K562 (cell line): ENCODE data around the gene STIM1. TPM values are rescaled to one million over a fixed set of nuclear protein-coding genes. Genes with fewer than 3 reads are reported as not detected.

ENCODE experiments used
- ARNT ChIP-seq, 2 experiments: fragments of 450-650 bp; IDR thresholded peaks; 2 replicates each; pipeline ENCODE4 v1.6.1; 2016; ENCODE audit warnings: mild to moderate bottlenecking in 1 of 2
- ASH1L ChIP-seq: fragments of 450-650 bp; IDR thresholded peaks from 2 replicates; pipeline ENCODE4 v1.6.1; 2018; ENCODE audit warnings: borderline replicate concordance, mild to moderate bottlenecking, low read depth; ENCODE audit not compliant: partially characterized antibody
- CC2D1A ChIP-seq: fragments of 450-650 bp; IDR thresholded peaks from 2 replicates; pipeline ENCODE4 v1.6.1; 2017; ENCODE audit warnings: mild to moderate bottlenecking
- ETS2 ChIP-seq: IDR thresholded peaks from 2 replicates; pipeline ENCODE4 v1.6.1; 2016; ENCODE audit warnings: borderline replicate concordance, missing genetic modification characterization, mild to moderate bottlenecking, moderate library complexity, missing compliant biosample characterization; ENCODE audit not compliant: poor library complexity, severe bottlenecking
- HDAC2 ChIP-seq: fragments of 450-650 bp; IDR thresholded peaks from 2 replicates; pipeline ENCODE4 v1.6.1; 2016; ENCODE audit warnings: mild to moderate bottlenecking
- MTA3 ChIP-seq: fragments of 450-650 bp; formaldehyde crosslinking; IDR thresholded peaks from 2 replicates; pipeline ENCODE4 v1.6.1; 2017; ENCODE audit warnings: mild to moderate bottlenecking, borderline replicate concordance
- NCOA4 ChIP-seq: fragments of 450-650 bp; IDR thresholded peaks from 2 replicates; pipeline ENCODE4 v1.6.1; 2018; ENCODE audit warnings: mild to moderate bottlenecking; ENCODE audit not compliant: partially characterized antibody
- POLR2AphosphoS2 ChIP-seq: IDR thresholded peaks from 2 replicates; pipeline ENCODE4 v1.6.1; 2012; ENCODE audit warnings: low read length, improper control_type of control experiment
- POLR2G ChIP-seq: fragments of 200-400 bp; formaldehyde crosslinking; IDR thresholded peaks from 2 replicates; pipeline ENCODE4 v1.6.1; 2017; ENCODE audit warnings: low read depth, mild to moderate bottlenecking, antibody characterized with exemption, low read length, moderate library complexity
- SLC30A9 ChIP-seq: fragments of 250-450 bp; sonication (Bioruptor Pico); IDR thresholded peaks from 2 replicates; pipeline ENCODE4 v1.8.0; 2022; ENCODE audit warnings: mild to moderate bottlenecking, moderate library complexity
- TEAD4 ChIP-seq, 2 experiments: sonication (generic) in 1 of 2; formaldehyde crosslinking in 1 of 2; IDR thresholded peaks; 2 replicates each; pipeline versions ENCODE4 v1.6.1 to v1.8.0; 2012 to 2022; ENCODE audit warnings: borderline replicate concordance in 1 of 2, inconsistent platforms in 1 of 2, low read length in 1 of 2, mild to moderate bottlenecking in 1 of 2, missing genetic modification reagents in 1 of 2
- XRCC3 ChIP-seq: fragments of 450-650 bp; IDR thresholded peaks from 2 replicates; pipeline ENCODE4 v1.6.1; 2017; ENCODE audit warnings: mild to moderate bottlenecking, moderate library complexity
- YY1 ChIP-seq, 3 experiments: IDR thresholded peaks; 2 replicates each; pipeline ENCODE4 v1.6.1; 2011; ENCODE audit warnings: low read length in 2 of 3, mild to moderate bottlenecking in 2 of 3, moderate library complexity in 2 of 3, borderline replicate concordance in 1 of 3, control low read depth in 1 of 3, low read depth in 1 of 3; ENCODE audit not compliant: insufficient read depth in 3 of 3, insufficient replicate concordance in 2 of 3, control insufficient read depth in 1 of 3, insufficient read length in 1 of 3; ENCODE audit errors: extremely low read depth in 1 of 3
- ZEB2 ChIP-seq: fragments of 450-650 bp; IDR thresholded peaks from 2 replicates; pipeline ENCODE4 v1.6.1; 2016
- ZNF212 ChIP-seq: fragments of 450-650 bp; formaldehyde crosslinking; IDR thresholded peaks from 2 replicates; pipeline ENCODE4 v1.4.0; 2020; ENCODE audit warnings: mild to moderate bottlenecking
- ZNF239 ChIP-seq: fragments of 250-450 bp; sonication (Bioruptor Pico); IDR thresholded peaks from 2 replicates; pipeline ENCODE4 v1.4.0; 2020; ENCODE audit warnings: mild to moderate bottlenecking
- ZZZ3 ChIP-seq: fragments of 450-650 bp; IDR thresholded peaks from 2 replicates; pipeline ENCODE4 v1.6.1; 2016; ENCODE audit warnings: antibody characterized with exemption, mild to moderate bottlenecking, moderate library complexity
- polyA plus RNA-seq, 8 experiments: library from polyadenylated mRNA; depleted of rRNA in 4 of 8; stranded (reverse) in 5 of 8; unstranded in 3 of 8; fragments of >200 nt; fragmentation: Nextera tagmentation in 2 of 8; fragmentation: Illumina TruSeq in 1 of 8; extraction: Ambion mirVana in 2 of 8; extraction: Trizol in 1 of 8; gene quantifications; 2 replicates each; pipeline versions ENCODE4 v1.2.1 to v1.2.3, GENCODE V29; 2011 to 2014; ENCODE audit warnings: inconsistent platforms in 1 of 8, missing spikeins in 1 of 8
- total RNA-seq, 7 experiments: library from RNA; depleted of rRNA in 6 of 7; stranded (reverse); fragments of >200 nt in 6 of 7; fragmentation: Illumina TruSeq in 2 of 7; extraction: Trizol in 2 of 7; gene quantifications; 2 replicates each; pipeline versions ENCODE4 v1.2.1 to v1.2.3, GENCODE V29; 2011 to 2021; ENCODE audit warnings: low replicate concordance in 1 of 7
- TF ChIP-seq, protein P1 (sequence below), 2 experiments: fragments of 200-800 bp in 1 of 2; sonication (Bioruptor generic) in 1 of 2; sonication (generic) in 1 of 2; formaldehyde crosslinking in 1 of 2; IDR thresholded peaks in 1 of 2; conservative IDR thresholded peaks in 1 of 2; 2 replicates each; pipeline versions ENCODE4 v1.5.0 to v1.6.1; 2016 to 2020; ENCODE audit warnings: missing compliant biosample characterization in 1 of 2, missing genetic modification characterization in 1 of 2, missing genetic modification reagents in 1 of 2
- TF ChIP-seq, protein P2 (sequence below): fragments of 250-450 bp; sonication (Bioruptor Pico); IDR thresholded peaks from 2 replicates; pipeline ENCODE4 v1.8.0; 2021; ENCODE audit warnings: moderate library complexity, mild to moderate bottlenecking, inconsistent platforms
- TF ChIP-seq, protein P3 (sequence below): fragments of 450-650 bp; IDR thresholded peaks from 2 replicates; pipeline ENCODE4 v1.6.1; 2016; ENCODE audit warnings: mild to moderate bottlenecking

STIM1 gene
- total and polyA plus RNA-seq, 9 of the 15 experiments (the other 6 are each of a cell fraction or from before 2014, with no cell fraction given), result 7.7 to 50.5 (median 22.5) TPM

DNA sequence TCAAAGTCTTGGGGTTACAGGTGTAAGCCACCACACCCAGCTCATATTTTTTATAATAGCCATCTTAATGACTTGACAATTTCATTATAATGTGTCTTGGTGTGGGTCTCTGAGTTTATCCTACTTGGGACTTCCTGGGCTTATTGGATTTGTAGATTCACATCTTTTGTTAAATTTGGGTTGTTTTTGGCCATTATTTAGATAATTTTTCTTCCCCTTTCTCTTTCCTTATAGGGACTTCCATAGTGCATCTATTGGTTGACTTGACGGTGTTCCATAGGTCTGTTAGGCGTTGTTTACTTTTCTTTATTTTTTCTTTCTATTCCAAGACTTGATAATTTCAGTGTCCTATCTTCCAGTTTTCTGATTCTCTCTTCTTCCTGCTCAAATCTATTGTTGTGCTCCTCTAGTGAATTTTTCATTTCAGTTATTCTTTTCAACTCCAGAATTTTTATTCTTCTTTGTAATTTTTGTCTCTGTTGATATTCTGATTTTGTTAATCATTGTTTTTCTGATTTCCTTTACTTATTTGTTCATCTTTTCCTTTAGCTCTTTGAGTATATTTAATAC lies 284.7 kb downstream of the STIM1 start (continued):
- TF ChIP-seq CC2D1A (0 out of 2 replicates have a peak, but pooled peaks have one; percentile 16), MTA3 (0 out of 2 replicates have a peak, but pooled peaks have one; percentile 43), ZZZ3 (0 out of 2 replicates have a peak, but pooled peaks have one; percentile 49), ZNF212 (CRISPR knock-in tag) (no peak), POLR2G (no peak), XRCC3 (peak; percentile 79; the same call in 1 of the 2 replicates), ASH1L (no peak), ZEB2 (peak; percentile 89), ETS2 (no peak), NCOA4 (peak; percentile 4), TEAD4 (IDR thresholded peaks at IDR 0.05; ENCODE audit: low read length) (peak; percentile 25; the same call in 1 of the 2 replicates), TEAD4 (CRISPR knock-in tag; IDR thresholded peaks at IDR 0.05; ENCODE audit: borderline replicate concordance) (no peak), HDAC2 (peak; percentile 29; the same call in 1 of the 2 replicates), POLR2AphosphoS2 (no peak), YY1 (IDR thresholded peaks at IDR 0.05; ENCODE audit: borderline replicate concordance in 1 of 3, control insufficient read depth in 1 of 3, extremely low read depth in 1 of 3, insufficient read depth in 3 of 3, insufficient read length in 1 of 3, insufficient replicate concordance in 2 of 3, low read depth in 1 of 3, low read length in 2 of 3) (no peak), ARNT (IDR thresholded peaks at IDR 0.05) (peak; percentile 42 to 56; a peak in 1 of 4 replicates), SLC30A9 (CRISPR knock-in tag) (no peak), ZNF239 (CRISPR knock-in tag) (no peak)
- TF ChIP-seq, protein P1, sequence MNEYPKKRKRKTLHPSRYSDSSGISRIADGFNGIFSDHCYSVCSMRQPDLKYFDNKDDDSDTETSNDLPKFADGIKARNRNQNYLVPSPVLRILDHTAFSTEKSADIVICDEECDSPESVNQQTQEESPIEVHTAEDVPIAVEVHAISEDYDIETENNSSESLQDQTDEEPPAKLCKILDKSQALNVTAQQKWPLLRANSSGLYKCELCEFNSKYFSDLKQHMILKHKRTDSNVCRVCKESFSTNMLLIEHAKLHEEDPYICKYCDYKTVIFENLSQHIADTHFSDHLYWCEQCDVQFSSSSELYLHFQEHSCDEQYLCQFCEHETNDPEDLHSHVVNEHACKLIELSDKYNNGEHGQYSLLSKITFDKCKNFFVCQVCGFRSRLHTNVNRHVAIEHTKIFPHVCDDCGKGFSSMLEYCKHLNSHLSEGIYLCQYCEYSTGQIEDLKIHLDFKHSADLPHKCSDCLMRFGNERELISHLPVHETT (CRISPR knock-in tag; conservative IDR thresholded peaks at IDR 0.05 in 1 of 2, IDR thresholded peaks at IDR 0.05 in 1 of 2), result no peak
- TF ChIP-seq, protein P2, sequence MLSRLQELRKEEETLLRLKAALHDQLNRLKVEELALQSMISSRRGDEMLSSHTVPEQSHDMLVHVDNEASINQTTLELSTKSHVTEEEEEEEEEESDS (CRISPR knock-in tag), result no peak
- TF ChIP-seq, protein P3, sequence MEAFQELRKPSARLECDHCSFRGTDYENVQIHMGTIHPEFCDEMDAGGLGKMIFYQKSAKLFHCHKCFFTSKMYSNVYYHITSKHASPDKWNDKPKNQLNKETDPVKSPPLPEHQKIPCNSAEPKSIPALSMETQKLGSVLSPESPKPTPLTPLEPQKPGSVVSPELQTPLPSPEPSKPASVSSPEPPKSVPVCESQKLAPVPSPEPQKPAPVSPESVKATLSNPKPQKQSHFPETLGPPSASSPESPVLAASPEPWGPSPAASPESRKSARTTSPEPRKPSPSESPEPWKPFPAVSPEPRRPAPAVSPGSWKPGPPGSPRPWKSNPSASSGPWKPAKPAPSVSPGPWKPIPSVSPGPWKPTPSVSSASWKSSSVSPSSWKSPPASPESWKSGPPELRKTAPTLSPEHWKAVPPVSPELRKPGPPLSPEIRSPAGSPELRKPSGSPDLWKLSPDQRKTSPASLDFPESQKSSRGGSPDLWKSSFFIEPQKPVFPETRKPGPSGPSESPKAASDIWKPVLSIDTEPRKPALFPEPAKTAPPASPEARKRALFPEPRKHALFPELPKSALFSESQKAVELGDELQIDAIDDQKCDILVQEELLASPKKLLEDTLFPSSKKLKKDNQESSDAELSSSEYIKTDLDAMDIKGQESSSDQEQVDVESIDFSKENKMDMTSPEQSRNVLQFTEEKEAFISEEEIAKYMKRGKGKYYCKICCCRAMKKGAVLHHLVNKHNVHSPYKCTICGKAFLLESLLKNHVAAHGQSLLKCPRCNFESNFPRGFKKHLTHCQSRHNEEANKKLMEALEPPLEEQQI, result peak; percentile 81; the same call in 1 of the 2 replicates
